GM12878 (cell line): ENCODE measurements around the gene NCOA6.

ENCODE experiments used
- ASH2L ChIP-seq: fragments of 300-600, 200-600 bp; sonication (generic); IDR thresholded peaks from 2 replicates; pipeline ENCODE4 v1.6.1; 2017; ENCODE audit warnings: low read depth, mild to moderate bottlenecking, borderline replicate concordance
- ATF7 ChIP-seq: fragments of 450-650 bp; IDR thresholded peaks from 2 replicates; pipeline ENCODE4 v1.6.1; 2016; ENCODE audit warnings: low read depth, mild to moderate bottlenecking
- CREM ChIP-seq: IDR thresholded peaks from 2 replicates; pipeline ENCODE4 v1.6.1; 2014; ENCODE audit warnings: antibody characterized with exemption, low read depth
- CTCF ChIP-seq, 3 experiments: IDR thresholded peaks in 2 of 3; conservative IDR thresholded peaks in 1 of 3; 2 replicates each; pipeline ENCODE4 v1.5.1; 2011; ENCODE audit warnings: low read depth in 3 of 3, low read length in 3 of 3, mild to moderate bottlenecking in 3 of 3, control low read depth in 2 of 3, moderate library complexity in 2 of 3, inconsistent platforms in 1 of 3, mixed read lengths in 1 of 3; ENCODE audit not compliant: control insufficient read depth in 2 of 3, insufficient read depth in 1 of 3; ENCODE audit errors: extremely low read depth in 1 of 3
- EP300 ChIP-seq, 2 experiments: fragments of 150-350 bp in 1 of 2; IDR thresholded peaks; 2 replicates each; pipeline ENCODE4 v1.6.1; 2011 to 2012; ENCODE audit warnings: low read depth in 2 of 2, low read length in 2 of 2, borderline replicate concordance in 1 of 2, improper control_type of control experiment in 1 of 2, inconsistent platforms in 1 of 2; ENCODE audit not compliant: control insufficient read depth in 1 of 2
- MXI1 ChIP-seq: fragments of 150-350 bp; IDR thresholded peaks from 2 replicates; pipeline ENCODE4 v1.6.1; 2011; ENCODE audit warnings: low read depth, mild to moderate bottlenecking, inconsistent platforms, low read length, improper control_type of control experiment
- NRF1 ChIP-seq: conservative IDR thresholded peaks from 2 replicates; pipeline ENCODE4 v1.6.1; 2011; ENCODE audit warnings: mild to moderate bottlenecking, low read depth, low read length, improper control_type of control experiment
- PKNOX1 ChIP-seq: fragments of 450-650 bp; IDR thresholded peaks from 2 replicates; pipeline ENCODE4 v1.6.1; 2016; ENCODE audit warnings: mild to moderate bottlenecking
- POLR2A ChIP-seq: IDR thresholded peaks from 2 replicates; pipeline ENCODE4 v1.6.1; 2011; ENCODE audit warnings: low read depth, mild to moderate bottlenecking, low read length
- RAD21 ChIP-seq: IDR thresholded peaks from 2 replicates; pipeline ENCODE4 v1.6.1; 2011; ENCODE audit warnings: mild to moderate bottlenecking, low read depth, low read length, moderate library complexity; ENCODE audit not compliant: insufficient read depth
- RB1 ChIP-seq: fragments of 450-650 bp; formaldehyde crosslinking; IDR thresholded peaks from 2 replicates; pipeline ENCODE4 v1.6.1; 2017; ENCODE audit warnings: mild to moderate bottlenecking, borderline replicate concordance
- TAF1 ChIP-seq: IDR thresholded peaks from 2 replicates; pipeline ENCODE4 v1.6.1; 2011; ENCODE audit warnings: mild to moderate bottlenecking, low read depth, low read length, borderline replicate concordance
- TCF7 ChIP-seq: IDR thresholded peaks from 2 replicates; pipeline ENCODE4 v1.6.1; 2014; ENCODE audit warnings: antibody characterized with exemption, borderline replicate concordance

GRCh38 chr20:34691838-34692237 lies 133.6 kb downstream of the NCOA6 start:
- TF ChIP-seq ATF7 (no peak), CTCF (IDR thresholded peaks at IDR 0.05 in 2 of 3, conservative IDR thresholded peaks at IDR 0.05 in 1 of 3; ENCODE audit: control insufficient read depth in 2 of 3, extremely low read depth in 1 of 3, insufficient read depth in 1 of 3, low read depth in 3 of 3, low read length in 3 of 3) (no peak), EP300 (IDR thresholded peaks at IDR 0.05; ENCODE audit: borderline replicate concordance in 1 of 2, control insufficient read depth in 1 of 2, low read depth in 2 of 2, low read length in 2 of 2) (no peak), TAF1 (no peak), NRF1 (no peak), MXI1 (no peak), POLR2A (no peak), PKNOX1 (no peak), TCF7 (no peak), RB1 (no peak), RAD21 (no peak), ASH2L (no peak), CREM (no peak)
